OCI-LY7 (cell line): ENCODE measurements around the gene LRP1B.

ENCODE experiments used
- CTCF ChIP-seq: fragments of 200-600 bp; sonication (generic); conservative IDR thresholded peaks from 2 replicates; pipeline ENCODE4 v1.5.1; 2014; ENCODE audit warnings: mild to moderate bottlenecking, antibody characterized with exemption, low read length, moderate library complexity, mixed read lengths
- EZH2phosphoT487 ChIP-seq: fragments of 200-600 bp; sonication (generic); IDR thresholded peaks from 2 replicates; pipeline ENCODE4 v1.6.1; 2018; ENCODE audit warnings: low read depth, borderline replicate concordance, mild to moderate bottlenecking, mixed run types, antibody characterized with exemption, low read length, moderate library complexity, mixed read lengths

GRCh38 chr2:142076317-142076716, 54.5 kb downstream of the LRP1B start:
- TF ChIP-seq CTCF (no peak), EZH2phosphoT487 (no peak)
